Parathyroid adenoma (tissue), 2 donors: ENCODE results near the gene ZNF346.

ENCODE experiments used
- H2AFZ ChIP-seq: fragments of 300-600 bp; sonication (generic); one replicate; pipeline ENCODE4 v1.7.0; 2017; ENCODE audit warnings: antibody characterized with exemption, mild to moderate bottlenecking
- H3K27ac ChIP-seq: fragments of 300-600 bp; sonication (generic); one replicate; pipeline ENCODE4 v1.7.0; 2017
- H3K27me3 ChIP-seq: fragments of 300-600 bp; sonication (generic); one replicate; pipeline ENCODE4 v1.7.0; 2017; ENCODE audit warnings: low read length; ENCODE audit not compliant: control insufficient read depth, insufficient read depth
- H3K36me3 ChIP-seq: fragments of 300-600 bp; sonication (generic); one replicate; pipeline ENCODE4 v1.7.0; 2017; ENCODE audit warnings: low read length; ENCODE audit not compliant: control insufficient read depth, insufficient read depth
- H3K4me1 ChIP-seq: fragments of 300-600 bp; sonication (generic); one replicate; pipeline ENCODE4 v1.7.0; 2017; ENCODE audit warnings: control low read depth
- H3K4me2 ChIP-seq: fragments of 300-600 bp; sonication (generic); one replicate; pipeline ENCODE4 v1.7.0; 2017; ENCODE audit warnings: low read length
- H3K4me3 ChIP-seq: fragments of 300-600 bp; sonication (generic); one replicate; pipeline ENCODE4 v1.7.0; 2017; ENCODE audit warnings: low read depth, low read length
- H3K79me2 ChIP-seq: fragments of 300-600 bp; sonication (generic); one replicate; pipeline ENCODE4 v1.7.0; 2017; ENCODE audit warnings: control low read depth
- H3K9ac ChIP-seq: fragments of 300-600 bp; sonication (generic); one replicate; pipeline ENCODE4 v1.7.0; 2017; ENCODE audit warnings: mild to moderate bottlenecking
- H3K9me3 ChIP-seq: fragments of 300-600 bp; sonication (generic); one replicate; pipeline ENCODE4 v1.7.0; 2017; ENCODE audit warnings: low read length; ENCODE audit not compliant: control insufficient read depth
- CTCF ChIP-seq: fragments of 300-600 bp; sonication (generic); IDR thresholded peaks from one replicate; pipeline ENCODE4 v1.7.0; 2017; ENCODE audit warnings: antibody characterized with exemption, mild to moderate bottlenecking
- donor health status: primary hyperparathyroidism.

Gene ZNF346

GRCh38 chr5:177097016-177097985 is 74.8 kb downstream of the ZNF346 start:
- Histone ChIP-seq H3K9me3 (no peaks in the 10 kb centered on the region), H3K4me1 (no peaks in the 10 kb centered on the region), H3K9ac (no peak overlapping the region), H2AFZ (no peak overlapping the region), H3K27ac (no peak overlapping the region), H3K79me2 (no peaks in the 10 kb centered on the region), H3K4me3 (no peak overlapping the region), H3K4me2 (no peak overlapping the region), H3K27me3 (no peaks in the 10 kb centered on the region), H3K36me3 (no peaks in the 10 kb centered on the region)
- TF ChIP-seq CTCF, result no peak

- no peak overlapping the region for H3K4me2 ChIP-seq
These were observed 75.6 kb downstream of the ZNF346 start for GRCh38 chr5:177098120-177098469.

GRCh38 chr5:177098470-177099141 is 76.1 kb downstream of the ZNF346 start:
- Histone ChIP-seq H3K27ac (no peak overlapping the region), H2AFZ (no peak overlapping the region), H3K9me3 (no peaks in the 10 kb centered on the region), H3K9ac (no peak overlapping the region), H3K27me3 (no peaks in the 10 kb centered on the region), H3K4me2 (no peak overlapping the region), H3K79me2 (no peaks in the 10 kb centered on the region), H3K36me3 (no peaks in the 10 kb centered on the region), H3K4me3 (no peak overlapping the region), H3K4me1 (no peaks in the 10 kb centered on the region)
- TF ChIP-seq CTCF, result no peak

More at GRCh38 chr5:177098120-177098469, 75.6 kb downstream of the ZNF346 start:
- no peaks in the 10 kb centered on the region for H3K79me2 ChIP-seq
- H3K9me3 ChIP-seq, result no peaks in the 10 kb centered on the region
- no peak overlapping the region for H3K9ac ChIP-seq
- H3K27ac ChIP-seq, result no peak overlapping the region
- no peaks in the 10 kb centered on the region for H3K27me3 ChIP-seq
- H3K4me1 ChIP-seq, result no peaks in the 10 kb centered on the region
- H2AFZ ChIP-seq, result no peak overlapping the region
- H3K36me3 ChIP-seq, result no peaks in the 10 kb centered on the region
- no peak for TF ChIP-seq CTCF
- H3K4me3 ChIP-seq, result no peak overlapping the region

- Histone ChIP-seq H3K36me3 (no peaks in the 10 kb centered on the region), H3K79me2 (no peaks in the 10 kb centered on the region), H3K4me3 (no peak overlapping the region), H3K27me3 (no peaks in the 10 kb centered on the region), H3K27ac (no peak overlapping the region), H3K4me2 (no peak overlapping the region), H3K4me1 (no peaks in the 10 kb centered on the region), H3K9me3 (no peaks in the 10 kb centered on the region), H2AFZ (no peak overlapping the region), H3K9ac (no peak overlapping the region)
- TF ChIP-seq CTCF, result no peak
These were observed 77.1 kb downstream of the ZNF346 start for GRCh38 chr5:177099422-177100093.
